Astrocyte (in vitro differentiated cells and primary cell): Measurements from ENCODE around the gene EMC7.

Experiments used
- EZH2 ChIP-seq: IDR thresholded peaks from 2 replicates; pipeline ENCODE4 v1.6.1; 2012; ENCODE audit warnings: mild to moderate bottlenecking, low read length, inconsistent platforms; ENCODE audit not compliant: insufficient read depth
- TF ChIP-seq, protein P1 (sequence below): IDR thresholded peaks from 2 replicates; pipeline ENCODE4 v1.5.1; 2011; ENCODE audit warnings: low read depth, mild to moderate bottlenecking, inconsistent platforms, low read length, moderate library complexity; ENCODE audit not compliant: insufficient read depth

DNA sequence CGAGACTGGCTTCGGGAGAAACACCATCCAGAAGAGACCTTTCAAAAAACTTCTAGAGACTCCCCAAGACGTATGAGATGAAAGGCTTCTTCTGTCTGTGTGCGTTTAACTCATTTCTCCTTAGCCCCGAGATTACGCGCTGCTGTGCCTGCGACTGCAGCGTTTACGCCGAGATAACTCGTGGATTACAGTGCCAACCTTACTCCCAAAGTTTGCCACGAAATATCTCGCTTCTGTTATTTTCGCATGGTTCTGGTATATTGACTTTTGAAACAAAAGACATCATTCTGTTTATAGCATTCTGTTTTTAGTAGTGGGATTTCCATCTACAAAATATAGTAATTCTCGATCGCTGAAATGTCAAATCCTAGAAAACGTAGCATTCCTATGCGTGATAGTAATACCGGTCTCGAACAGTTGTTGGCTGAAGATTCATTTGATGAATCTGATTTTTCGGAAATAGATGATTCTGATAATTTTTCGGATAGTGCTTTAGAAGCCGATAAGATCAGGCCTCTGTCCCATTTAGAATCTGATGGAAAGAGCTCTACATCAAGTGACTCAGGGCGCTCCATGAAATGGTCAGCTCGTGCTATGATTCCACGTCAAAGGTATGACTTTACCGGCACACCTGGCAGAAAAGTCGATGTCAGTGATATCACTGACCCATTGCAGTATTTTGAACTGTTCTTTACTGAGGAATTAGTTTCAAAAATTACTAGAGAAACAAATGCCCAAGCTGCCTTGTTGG is 688 bp upstream of the EMC7 start:
- TF ChIP-seq, protein P1, sequence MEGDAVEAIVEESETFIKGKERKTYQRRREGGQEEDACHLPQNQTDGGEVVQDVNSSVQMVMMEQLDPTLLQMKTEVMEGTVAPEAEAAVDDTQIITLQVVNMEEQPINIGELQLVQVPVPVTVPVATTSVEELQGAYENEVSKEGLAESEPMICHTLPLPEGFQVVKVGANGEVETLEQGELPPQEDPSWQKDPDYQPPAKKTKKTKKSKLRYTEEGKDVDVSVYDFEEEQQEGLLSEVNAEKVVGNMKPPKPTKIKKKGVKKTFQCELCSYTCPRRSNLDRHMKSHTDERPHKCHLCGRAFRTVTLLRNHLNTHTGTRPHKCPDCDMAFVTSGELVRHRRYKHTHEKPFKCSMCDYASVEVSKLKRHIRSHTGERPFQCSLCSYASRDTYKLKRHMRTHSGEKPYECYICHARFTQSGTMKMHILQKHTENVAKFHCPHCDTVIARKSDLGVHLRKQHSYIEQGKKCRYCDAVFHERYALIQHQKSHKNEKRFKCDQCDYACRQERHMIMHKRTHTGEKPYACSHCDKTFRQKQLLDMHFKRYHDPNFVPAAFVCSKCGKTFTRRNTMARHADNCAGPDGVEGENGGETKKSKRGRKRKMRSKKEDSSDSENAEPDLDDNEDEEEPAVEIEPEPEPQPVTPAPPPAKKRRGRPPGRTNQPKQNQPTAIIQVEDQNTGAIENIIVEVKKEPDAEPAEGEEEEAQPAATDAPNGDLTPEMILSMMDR, result no peak
- TF ChIP-seq EZH2, result no peak
